Renal cortical epithelial cell (primary cell): ENCODE results near the gene PRPH2. TPM values are rescaled to one million over a fixed set of nuclear protein-coding genes. Genes with fewer than 3 reads are reported as not detected.

Source experiments
- DNase-seq: peaks from one replicate; pipeline ENCODE4 v3.0.0-alpha.2; 2011; ENCODE audit warnings: low read depth
- total RNA-seq: library from RNA; depleted of rRNA; stranded (reverse); fragments of >200 nt; gene quantifications from 2 replicates; pipeline ENCODE4 v1.2.3, GENCODE V29; 2014

PRPH2 gene
- total RNA-seq = 0.17 and 1.2 TPM in 2 replicates

GRCh38 chr6:42722497-42722896, at the start of gene PRPH2:
PRPH2 (minus strand) TSS chr6:42722597; CDS start chr6:42722334, 263 bp downstream.
- DNase-seq = no peak

GRCh38 chr6:42771741-42772100, 49.3 kb upstream of the PRPH2 start:
- no peak for DNase-seq

GRCh38 chr6:42769836-42770235, 47.4 kb upstream of the PRPH2 start:
- DNase-seq = no peak

- DNase-seq = no peak
Observed at GRCh38 chr6:42769051-42769450, 46.7 kb upstream of the PRPH2 start.

GRCh38 chr6:42766163-42766670, 43.8 kb upstream of the PRPH2 start:
- DNase-seq = peak; percentile 81

- no peak for DNase-seq
Observed at GRCh38 chr6:42764911-42765648, 42.7 kb upstream of the PRPH2 start.

GRCh38 chr6:42762950-42763349, 40.6 kb upstream of the PRPH2 start:
- DNase-seq = no peak

- DNase-seq = no peak
Observed at GRCh38 chr6:42762426-42762859, 40.0 kb upstream of the PRPH2 start.

GRCh38 chr6:42761287-42762067, 39.1 kb upstream of the PRPH2 start:
- DNase-seq = no peak

- DNase-seq = no peak
Observed at GRCh38 chr6:42758756-42759430, 36.5 kb upstream of the PRPH2 start.

GRCh38 chr6:42756722-42757121, 34.3 kb upstream of the PRPH2 start:
- no peak for DNase-seq

- no peak for DNase-seq
Observed at GRCh38 chr6:42754759-42755158, 32.4 kb upstream of the PRPH2 start.

GRCh38 chr6:42751055-42751454, 28.7 kb upstream of the PRPH2 start:
- no peak for DNase-seq

- no peak for DNase-seq
Observed at GRCh38 chr6:42748203-42748898, 26.0 kb upstream of the PRPH2 start.

GRCh38 chr6:42746463-42747391, 24.3 kb upstream of the PRPH2 start:
- peak; percentile 83 for DNase-seq

- DNase-seq = peak; percentile 96
Observed at GRCh38 chr6:42745640-42746462, 23.5 kb upstream of the PRPH2 start, which contains the start of gene TBCC. TBCC (minus strand) TSS chr6:42746103; CDS start chr6:42746073, 30 bp downstream.

GRCh38 chr6:42745083-42745639, 22.8 kb upstream of the PRPH2 start:
- no peak for DNase-seq

- DNase-seq = no peak
Observed at GRCh38 chr6:42744351-42744893, 22.0 kb upstream of the PRPH2 start.
